ENCODE results near the gene POMGNT1. TPM values are rescaled to one million over a fixed set of nuclear protein-coding genes. Genes with fewer than 3 reads are reported as not detected.

Gene POMGNT1
- total and polyA plus RNA-seq, 10 donors: 21.6 to 59.5 (median 32.4) TPM

DNA sequence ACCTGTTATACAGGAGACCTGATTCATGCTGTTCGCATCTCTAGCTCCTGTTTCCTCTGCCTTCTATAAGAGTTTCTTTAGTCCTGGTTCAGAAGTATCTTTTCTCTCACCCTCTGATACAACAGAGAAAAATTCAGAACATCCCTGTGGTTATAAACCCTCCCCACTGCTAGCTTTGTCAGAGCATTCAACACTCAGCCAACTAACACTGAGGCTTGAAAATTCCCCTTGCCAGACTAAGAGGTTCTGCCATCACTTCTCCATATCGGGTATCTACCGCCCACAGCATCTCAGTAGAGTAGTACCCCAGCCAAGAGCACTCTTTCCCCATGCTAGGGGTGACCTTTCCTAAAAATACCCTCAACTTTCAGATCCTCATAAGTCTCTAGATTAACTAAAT lies 46.2 kb downstream of the POMGNT1 start:
- Histone ChIP-seq H3K27me3 (replicated peaks in 1 of 7) (no peaks in the 10 kb centered on the region), H3K36me3 (no peaks in the 10 kb centered on the region), H3K4me3 (no peak overlapping the region), H3K4me1 (no peaks in the 10 kb centered on the region), H3K27ac (no peak overlapping the region), H3K9me3 (no peaks in the 10 kb centered on the region)
- intact Hi-C loops (cut with DNase I; ENCODE audit: low total_unique reads): no loop called here
- WGBS, 5 donors: 77 to 87% (median 81%) methylated on average over 3 of the region's 3 CpGs
- no peak for TF ChIP-seq POLR2AphosphoS5 (IDR thresholded peaks at IDR 0.05)
- no peak for DNase-seq

DNA sequence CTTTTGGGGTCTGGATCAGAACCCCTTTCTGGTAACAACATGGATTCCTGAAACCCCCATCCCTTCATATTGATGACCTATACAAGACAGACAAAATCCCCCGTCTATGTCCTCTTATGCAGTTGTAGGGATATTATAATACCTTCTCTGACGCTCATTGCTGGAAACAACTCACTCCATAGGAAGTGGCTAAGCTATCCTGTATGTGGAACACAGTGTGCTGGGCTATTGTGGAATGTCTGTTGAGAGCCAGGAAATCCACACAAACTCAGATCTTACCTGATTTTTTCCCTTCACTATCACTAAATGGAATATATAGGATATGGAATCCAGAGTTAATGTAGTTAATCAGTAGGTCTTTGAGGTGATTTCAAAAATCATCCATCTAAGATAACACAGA lies 48.1 kb downstream of the POMGNT1 start:
- Histone ChIP-seq H3K27me3 (replicated peaks in 1 of 7) (no peaks in the 10 kb centered on the region), H3K4me3 (no peak overlapping the region), H3K27ac (no peak overlapping the region), H3K36me3 (no peaks in the 10 kb centered on the region), H3K9me3 (no peaks in the 10 kb centered on the region), H3K4me1 (no peaks in the 10 kb centered on the region)
- 88 to 97% (median 91%) methylated on average over 2 of the region's 2 CpGs for WGBS, 5 donors
- TF ChIP-seq POLR2A (IDR thresholded peaks at IDR 0.05): no peak
- TF ChIP-seq, protein P1, sequence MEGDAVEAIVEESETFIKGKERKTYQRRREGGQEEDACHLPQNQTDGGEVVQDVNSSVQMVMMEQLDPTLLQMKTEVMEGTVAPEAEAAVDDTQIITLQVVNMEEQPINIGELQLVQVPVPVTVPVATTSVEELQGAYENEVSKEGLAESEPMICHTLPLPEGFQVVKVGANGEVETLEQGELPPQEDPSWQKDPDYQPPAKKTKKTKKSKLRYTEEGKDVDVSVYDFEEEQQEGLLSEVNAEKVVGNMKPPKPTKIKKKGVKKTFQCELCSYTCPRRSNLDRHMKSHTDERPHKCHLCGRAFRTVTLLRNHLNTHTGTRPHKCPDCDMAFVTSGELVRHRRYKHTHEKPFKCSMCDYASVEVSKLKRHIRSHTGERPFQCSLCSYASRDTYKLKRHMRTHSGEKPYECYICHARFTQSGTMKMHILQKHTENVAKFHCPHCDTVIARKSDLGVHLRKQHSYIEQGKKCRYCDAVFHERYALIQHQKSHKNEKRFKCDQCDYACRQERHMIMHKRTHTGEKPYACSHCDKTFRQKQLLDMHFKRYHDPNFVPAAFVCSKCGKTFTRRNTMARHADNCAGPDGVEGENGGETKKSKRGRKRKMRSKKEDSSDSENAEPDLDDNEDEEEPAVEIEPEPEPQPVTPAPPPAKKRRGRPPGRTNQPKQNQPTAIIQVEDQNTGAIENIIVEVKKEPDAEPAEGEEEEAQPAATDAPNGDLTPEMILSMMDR (IDR thresholded peaks at IDR 0.05 in 8 of 11, conservative IDR thresholded peaks at IDR 0.05 in 3 of 11): no peak
- TF ChIP-seq POLR2AphosphoS5 (IDR thresholded peaks at IDR 0.05): no peak
- intact Hi-C loops (cut with DNase I; ENCODE audit: low total_unique reads): no loop called here
- no peak for DNase-seq

DNA sequence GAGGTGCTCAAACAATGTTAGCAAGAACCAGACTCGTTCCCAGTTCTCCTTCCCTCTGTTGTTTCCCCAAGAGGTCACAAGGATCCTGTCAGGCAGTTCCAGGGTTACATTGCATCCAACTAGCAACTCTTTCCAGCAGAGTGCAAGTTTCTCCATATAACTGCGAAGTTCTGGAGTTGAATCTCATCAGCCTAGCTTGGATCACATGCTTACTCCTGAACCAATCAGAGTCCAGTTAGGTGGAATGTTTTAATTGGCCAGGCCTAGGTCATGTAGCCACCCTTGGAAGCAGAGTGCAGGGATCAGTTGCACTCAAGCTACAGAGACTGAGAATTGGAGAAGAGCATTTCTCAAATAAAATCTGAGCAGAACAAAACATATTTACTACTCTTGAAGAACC lies 49.9 kb downstream of the POMGNT1 start:
- H3K4me1 ChIP-seq: no peaks in the 10 kb centered on the region
- H3K27ac ChIP-seq: no peak overlapping the region
- no peaks in the 10 kb centered on the region for H3K9me3 ChIP-seq
- H3K4me3 ChIP-seq: no peak overlapping the region
- TF ChIP-seq POLR2AphosphoS5 (IDR thresholded peaks at IDR 0.05) (no peak), POLR2A (IDR thresholded peaks at IDR 0.05) (no peak)
- TF ChIP-seq, protein P1 (IDR thresholded peaks at IDR 0.05 in 8 of 11, conservative IDR thresholded peaks at IDR 0.05 in 3 of 11): no peak
- intact Hi-C loops (cut with DNase I; ENCODE audit: low total_unique reads): no loop called here
- DNase-seq: no peak
- no peaks in the 10 kb centered on the region for H3K27me3 ChIP-seq (replicated peaks in 1 of 7)
- H3K36me3 ChIP-seq: no peaks in the 10 kb centered on the region
- WGBS, 5 donors: 71 to 94% (median 76%) methylated on average over 2 of the region's 2 CpGs

Small RNAs within 50 kb of the gene (small RNA-seq; reads per million reads assigned to genes)
- gene AL672043.1: 0 reads per million in 4 donors

Other genes with a start within 250 kb of the POMGNT1 start
- gene PIK3R3, start 65.8 kb downstream of the POMGNT1 start, total RNA-seq: 10 to 100 TPM; 22.2 to 45.9 (median 29.1) TPM
- gene PIK3R3, start 65.8 kb downstream of the POMGNT1 start, polyA plus RNA-seq: 1 to 10 TPM; 3.1 to 8.2 (median 7.2) TPM
- 1 to 10 TPM in 4 of 7 donors, under 1 TPM in 1, not detected in 2; 0.85 to 3.2 (median 1.6) TPM for gene TSPAN1, start 23.3 kb downstream of the POMGNT1 start, total RNA-seq
- 1 to 10 TPM in 2 of 3 donors, under 1 TPM in 1; 0.96 to 2.2 (median 1.4) TPM for gene TSPAN1, start 23.3 kb downstream of the POMGNT1 start, polyA plus RNA-seq
- gene P3R3URF, start 21.9 kb downstream of the POMGNT1 start, total RNA-seq: not detected
- gene P3R3URF, start 21.9 kb downstream of the POMGNT1 start, polyA plus RNA-seq: not detected
- 10 to 100 TPM in 1 of 7 donors, 1 to 10 TPM in 6; 3.4 to 13.4 (median 3.7) TPM for gene LURAP1, start 4.9 kb upstream of the POMGNT1 start, total RNA-seq
- gene LURAP1, start 4.9 kb upstream of the POMGNT1 start, polyA plus RNA-seq: 1 to 10 TPM in 1 of 3 donors, under 1 TPM in 2; 0.73 to 2.0 (median 0.87) TPM
- 1 to 10 TPM; 2.4 to 9.2 (median 2.9) TPM for gene RAD54L, start 49.3 kb upstream of the POMGNT1 start, total RNA-seq
- gene RAD54L, start 49.3 kb upstream of the POMGNT1 start, polyA plus RNA-seq: 1 to 10 TPM; 2.9 to 4.1 (median 2.9) TPM
- gene LRRC41, start 105.2 kb upstream of the POMGNT1 start, total RNA-seq: 10 to 100 TPM; 38.2 to 57.2 (median 47.6) TPM
- gene LRRC41, start 105.2 kb upstream of the POMGNT1 start, polyA plus RNA-seq: 10 to 100 TPM; 13.3 to 24.3 (median 16.5) TPM
- gene UQCRH, start 105.3 kb upstream of the POMGNT1 start, total RNA-seq: 100 to 1,000 TPM; 106 to 386 (median 149) TPM
- gene UQCRH, start 105.3 kb upstream of the POMGNT1 start, polyA plus RNA-seq: 100 to 1,000 TPM; 421 to 545 (median 474) TPM
- 10 to 100 TPM; 24.8 to 35.2 (median 28.0) TPM for gene NSUN4, start 142.4 kb upstream of the POMGNT1 start, total RNA-seq
- 10 to 100 TPM in 1 of 3 donors, 1 to 10 TPM in 2; 7.2 to 14.6 (median 7.6) TPM for gene NSUN4, start 142.4 kb upstream of the POMGNT1 start, polyA plus RNA-seq
- gene FAAH, start 195.9 kb upstream of the POMGNT1 start, total RNA-seq: 10 to 100 TPM in 1 of 7 donors, 1 to 10 TPM in 6; 5.2 to 15.3 (median 7.3) TPM
- gene FAAH, start 195.9 kb upstream of the POMGNT1 start, polyA plus RNA-seq: 10 to 100 TPM in 1 of 3 donors, 1 to 10 TPM in 2; 5.3 to 10.5 (median 9.6) TPM